GM21515 (cell line): ENCODE results near the gene CCDC68.

Source experiments
- ATAC-seq: cut with Tn5 transposase; IDR thresholded peaks from one replicate; pipeline ENCODE4 v1.9.1; 2021; ENCODE audit not compliant: unreplicated experiment

The CCDC68 gene

GRCh38 chr18:54961868-54962267 lies 2.6 kb upstream of the CCDC68 start:
- no peak for ATAC-seq

DNA sequence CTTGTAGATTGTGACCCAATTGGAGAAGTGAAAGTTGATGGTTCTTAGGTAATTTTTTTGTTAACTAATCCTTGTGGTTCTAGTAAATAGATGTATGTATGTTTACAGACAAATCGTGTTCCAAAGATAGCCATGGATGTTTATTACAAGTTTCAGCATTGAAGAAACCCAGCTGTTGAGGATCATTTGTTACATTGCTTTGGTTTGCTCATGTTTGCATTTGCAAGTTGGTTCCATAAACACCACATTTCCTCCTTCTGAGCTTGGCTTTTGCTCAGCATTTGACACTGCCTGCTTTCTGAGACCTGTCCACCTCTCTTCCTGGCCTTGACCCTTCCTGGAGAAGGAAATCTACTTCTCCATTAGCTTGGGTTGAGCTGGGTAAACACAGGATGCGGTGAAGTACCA lies 1.8 kb upstream of the CCDC68 start:
- ATAC-seq = no peak

DNA sequence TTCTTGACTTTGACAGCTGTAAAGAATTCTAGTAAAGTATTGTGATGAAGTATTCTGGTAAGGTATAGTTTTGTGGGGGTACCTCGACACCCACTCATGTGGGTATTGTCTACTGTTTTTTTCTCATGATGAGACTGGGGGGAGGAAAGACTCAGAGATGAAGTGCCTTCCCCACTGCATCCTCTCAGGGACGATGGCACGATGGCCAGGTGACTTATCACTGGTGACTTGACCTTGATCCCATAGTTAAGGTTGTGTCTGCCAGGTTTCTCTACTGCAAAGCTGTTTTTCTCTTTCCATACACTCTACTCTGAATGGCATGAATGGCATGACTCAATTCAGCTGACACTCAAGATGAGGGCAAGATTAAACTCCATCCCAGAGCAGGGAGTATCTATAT lies 936 bp upstream of the CCDC68 start:
- no peak for ATAC-seq

- no peak for ATAC-seq
Observed at GRCh38 chr18:54957996-54958395, 1.3 kb downstream of the CCDC68 start.

DNA sequence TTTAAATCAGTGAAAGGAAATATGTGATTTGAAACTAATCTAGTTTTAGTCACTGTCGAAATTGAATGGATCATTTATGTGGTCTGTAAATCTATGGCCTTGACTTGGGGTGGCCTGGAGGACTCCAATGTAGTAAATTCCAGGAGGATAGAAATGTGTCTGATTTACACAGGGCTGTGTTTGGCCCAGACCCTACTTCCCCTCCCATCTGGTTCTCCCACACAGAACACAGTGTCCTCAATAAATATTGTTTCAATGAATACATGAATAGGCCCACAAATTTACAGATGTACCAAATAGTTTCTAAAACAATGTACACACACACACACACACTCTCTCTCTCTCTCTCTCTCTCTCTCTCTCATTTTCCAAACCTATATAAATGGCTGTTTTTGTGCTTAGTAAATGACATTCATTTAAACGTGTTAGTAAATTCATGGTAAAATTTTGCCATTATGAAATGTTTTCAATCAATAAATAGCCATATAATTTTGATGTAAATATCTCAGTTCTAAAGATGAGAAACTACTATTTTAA lies 1.9 kb downstream of the CCDC68 start:
- ATAC-seq = no peak

- no peak for ATAC-seq
Observed at GRCh38 chr18:54956506-54956905, 2.8 kb downstream of the CCDC68 start.

GRCh38 chr18:54952026-54952425 lies 7.2 kb downstream of the CCDC68 start:
- no peak for ATAC-seq

GRCh38 chr18:54950221-54950620 lies 9.0 kb downstream of the CCDC68 start:
- no peak for ATAC-seq

GRCh38 chr18:54949588-54949987 lies 9.7 kb downstream of the CCDC68 start:
- no peak for ATAC-seq

- no peak for ATAC-seq
Observed at GRCh38 chr18:54948350-54948837, 10.9 kb downstream of the CCDC68 start.

DNA sequence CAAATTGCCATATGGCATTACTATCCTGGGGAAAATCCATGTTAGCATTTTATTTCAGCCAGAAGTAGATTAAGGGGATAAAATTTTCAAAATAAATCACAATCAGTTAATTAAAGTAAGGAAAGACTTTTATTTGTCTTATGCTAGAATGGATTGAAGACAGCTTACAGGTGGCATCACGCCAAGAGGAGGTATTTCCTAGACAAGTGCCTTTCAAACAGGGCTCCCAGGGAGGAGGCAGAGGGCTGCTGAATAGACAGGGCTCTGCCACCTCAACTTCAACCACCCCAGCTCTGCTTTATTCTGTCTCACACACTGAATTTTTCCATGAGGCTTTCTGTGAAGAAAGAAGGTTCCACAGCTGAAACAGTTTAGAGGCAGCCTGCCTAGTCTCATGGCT lies 12.2 kb downstream of the CCDC68 start:
- no peak for ATAC-seq

- peak; percentile 84 for ATAC-seq
Observed at GRCh38 chr18:54946149-54946581, 13.1 kb downstream of the CCDC68 start.

DNA sequence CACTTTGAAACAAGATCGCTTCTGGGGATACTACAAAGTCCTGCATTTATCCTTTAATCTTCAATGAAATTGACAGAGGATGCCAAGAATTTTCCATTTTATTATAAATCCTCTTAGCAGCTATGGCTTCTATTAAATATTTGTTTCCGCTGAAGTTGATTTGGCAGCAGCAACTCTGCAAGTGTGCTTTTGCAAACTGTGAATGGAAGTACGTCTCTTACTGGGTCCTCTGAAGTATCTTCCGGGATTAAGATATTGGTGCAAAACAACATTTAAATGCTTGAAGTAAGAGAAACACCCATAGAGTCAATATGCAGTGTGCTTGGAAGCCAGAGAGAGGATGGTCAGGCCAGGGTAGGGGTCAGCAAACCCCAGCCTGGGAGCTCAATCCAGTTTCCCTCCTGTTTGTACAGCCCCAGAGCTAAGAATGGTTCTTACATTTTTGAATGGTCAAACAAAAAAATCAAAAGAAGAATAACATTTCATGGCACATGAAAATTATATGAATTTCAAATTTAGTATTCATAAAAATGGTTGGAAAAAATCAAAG lies 13.6 kb downstream of the CCDC68 start:
- ATAC-seq = no peak

DNA sequence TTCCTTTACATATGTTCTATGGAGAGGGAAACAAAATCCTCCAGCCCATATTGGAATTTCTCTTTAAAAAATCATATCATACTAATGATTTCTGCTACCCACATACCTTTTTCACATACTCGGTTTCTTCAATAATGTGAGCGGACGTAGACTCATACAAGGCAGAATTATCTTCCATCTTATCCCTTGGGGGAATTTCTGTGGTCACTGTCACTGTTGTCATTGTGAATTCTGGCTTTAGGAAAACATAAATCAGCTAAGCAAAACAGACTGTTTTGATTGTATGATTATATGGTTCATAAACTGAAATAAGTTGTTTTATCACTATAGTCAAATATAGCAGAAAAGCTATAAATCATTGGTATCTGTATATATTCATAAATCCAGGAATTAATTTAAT lies 16.7 kb downstream of the CCDC68 start:
- ATAC-seq = no peak

DNA sequence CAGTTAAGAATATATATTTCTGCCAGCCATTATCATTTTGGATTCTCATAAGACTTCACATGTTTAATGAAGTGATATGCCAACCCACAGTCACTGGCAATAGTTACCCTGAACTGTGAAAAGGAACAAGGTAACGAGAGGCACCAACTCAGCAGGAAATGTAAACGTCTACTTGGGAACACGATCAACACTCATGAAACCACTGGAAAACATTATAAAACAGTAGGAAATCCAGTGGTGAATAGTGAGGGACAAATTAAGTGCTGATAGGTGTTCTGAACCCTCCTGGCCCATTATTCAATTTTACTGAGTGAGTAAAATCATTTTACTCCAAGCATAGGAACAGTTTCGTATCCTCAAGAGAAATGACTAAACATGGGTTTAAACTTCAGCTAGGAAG lies 17.1 kb downstream of the CCDC68 start:
- no peak for ATAC-seq

GRCh38 chr18:54939361-54939917 lies 19.8 kb downstream of the CCDC68 start:
- no peak for ATAC-seq

GRCh38 chr18:54938506-54938905 lies 20.8 kb downstream of the CCDC68 start:
- no peak for ATAC-seq

DNA sequence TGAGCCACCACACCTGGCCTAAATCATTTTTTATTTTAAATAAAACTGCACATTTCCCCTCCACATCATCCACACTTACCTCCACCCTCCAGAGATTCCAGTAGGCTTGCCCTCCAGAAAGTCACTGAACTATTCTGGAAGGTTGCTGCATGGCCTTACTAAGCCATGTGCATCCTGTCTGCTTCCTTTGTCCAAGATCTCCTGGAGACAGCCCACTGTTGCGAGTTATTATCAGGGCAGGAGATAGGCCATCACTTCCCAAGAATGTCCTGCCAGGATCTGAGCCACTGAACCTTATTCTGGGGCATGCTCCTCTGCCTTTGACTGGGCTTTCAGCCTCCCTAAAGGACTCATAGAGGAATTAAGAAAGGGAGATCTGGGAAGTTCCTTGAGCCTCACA lies 26.8 kb downstream of the CCDC68 start:
- no peak for ATAC-seq

- no peak for ATAC-seq
Observed at GRCh38 chr18:54931152-54931551, 28.1 kb downstream of the CCDC68 start.

DNA sequence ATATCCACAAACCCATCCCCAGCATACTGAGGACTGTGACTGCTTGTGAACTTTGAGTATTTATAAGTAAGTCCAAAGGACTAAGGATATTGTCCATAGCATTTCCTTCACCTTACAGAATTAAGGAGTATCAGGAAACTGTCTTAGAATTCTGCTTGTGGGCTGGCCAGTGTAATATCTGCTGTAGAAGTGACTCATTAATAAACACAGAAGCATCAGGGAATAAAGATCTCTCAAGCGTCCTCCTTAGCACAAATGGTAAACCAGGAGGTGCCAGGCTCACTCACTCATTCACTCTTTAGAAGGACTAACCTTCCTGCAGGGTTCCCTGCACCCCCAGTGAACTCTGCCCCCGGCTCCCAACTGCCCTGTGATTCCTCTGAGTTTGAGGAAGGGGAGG lies 31.0 kb downstream of the CCDC68 start:
- no peak for ATAC-seq

DNA sequence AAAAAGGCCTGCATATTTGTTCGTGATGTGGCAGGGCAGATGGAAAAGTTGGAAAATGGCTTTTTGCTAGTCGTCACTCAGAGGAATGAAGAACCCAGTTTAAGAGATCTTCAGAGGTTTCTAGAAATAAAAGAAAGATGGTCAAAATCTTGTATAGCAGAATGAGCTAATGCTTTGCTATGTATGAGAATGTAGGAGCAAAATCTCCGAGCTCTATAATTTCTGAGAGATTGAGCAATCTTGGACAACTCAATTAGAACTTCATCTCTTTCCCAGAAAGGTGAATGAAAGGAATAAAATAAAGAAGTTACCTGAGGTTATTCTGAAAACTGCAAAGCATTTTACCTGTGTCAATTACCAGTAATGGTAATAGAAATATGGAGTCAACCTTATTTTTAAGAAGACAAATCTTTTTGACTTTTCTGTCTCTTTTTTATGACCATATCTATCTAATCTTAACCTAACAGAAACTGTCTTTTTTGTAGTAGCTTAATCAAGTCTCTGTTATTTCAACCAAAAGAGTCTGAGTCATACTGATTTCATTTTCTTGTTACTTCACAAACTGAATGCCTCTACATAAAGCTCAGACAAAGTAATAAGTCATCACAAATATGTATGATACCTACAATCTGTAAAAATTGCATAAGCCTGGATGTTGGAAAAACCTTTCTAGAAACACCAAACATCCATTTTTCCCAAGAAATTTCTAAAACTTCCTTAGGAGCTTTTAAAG lies 32.5 kb downstream of the CCDC68 start:
- ATAC-seq = no peak

DNA sequence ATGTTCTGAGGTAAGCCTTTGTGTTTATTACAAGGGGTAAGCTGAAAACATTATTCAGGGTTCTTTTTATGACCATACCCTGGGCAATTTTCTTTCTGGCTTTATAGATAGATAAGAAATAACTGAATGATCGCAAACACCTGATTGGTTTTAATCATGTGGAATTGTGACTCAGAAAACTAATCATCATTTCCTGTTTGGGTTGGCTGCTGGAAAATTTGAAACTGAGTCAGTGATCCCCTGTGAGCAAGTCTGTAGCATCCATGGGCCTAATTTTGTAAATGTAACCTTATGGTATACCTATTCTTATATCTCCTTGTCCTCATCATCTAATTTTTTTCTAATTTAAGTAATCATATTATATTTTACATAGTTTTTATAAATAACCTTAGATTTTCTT lies 34.3 kb downstream of the CCDC68 start:
- no peak for ATAC-seq
